HepG2 (cell line): ENCODE measurements around the gene POLA1. TPM values are rescaled to one million over a fixed set of nuclear protein-coding genes. Genes with fewer than 3 reads are reported as not detected.
A peak's percentile ranks its signal among the peaks of the same experiment; 100 is the strongest.

Experiments used
- CENPT ChIP-seq: sonication (generic); formaldehyde crosslinking; IDR thresholded peaks from 2 replicates; pipeline ENCODE4 v1.8.0; 2022; ENCODE audit warnings: low read depth, mild to moderate bottlenecking, moderate library complexity, missing genetic modification reagents
- NCOA5 ChIP-seq: sonication (generic); formaldehyde crosslinking; IDR thresholded peaks from 2 replicates; pipeline ENCODE4 v1.4.0; 2020; ENCODE audit warnings: missing genetic modification reagents
- PHF21A ChIP-seq: sonication (generic); formaldehyde crosslinking; IDR thresholded peaks from 2 replicates; pipeline ENCODE4 v1.5.0; 2020; ENCODE audit warnings: mild to moderate bottlenecking, missing genetic modification reagents
- PITX1 ChIP-seq: sonication (generic); formaldehyde crosslinking; IDR thresholded peaks from 2 replicates; pipeline ENCODE4 v1.5.1; 2020; ENCODE audit warnings: mild to moderate bottlenecking, missing genetic modification reagents
- RORA ChIP-seq: sonication (generic); formaldehyde crosslinking; IDR thresholded peaks from 2 replicates; pipeline ENCODE4 v1.5.0; 2020; ENCODE audit warnings: mild to moderate bottlenecking, missing genetic modification reagents, moderate library complexity
- YEATS4 ChIP-seq: sonication (generic); formaldehyde crosslinking; IDR thresholded peaks from 2 replicates; pipeline ENCODE4 v1.4.0; 2020; ENCODE audit warnings: missing genetic modification reagents, borderline replicate concordance
- ZNF44 ChIP-seq: sonication (generic); formaldehyde crosslinking; IDR thresholded peaks from 2 replicates; pipeline ENCODE4 v1.5.1; 2020; ENCODE audit warnings: mild to moderate bottlenecking, missing genetic modification reagents
- ZNF557 ChIP-seq: sonication (generic); formaldehyde crosslinking; IDR thresholded peaks from 2 replicates; pipeline ENCODE4 v1.4.0; 2020; ENCODE audit warnings: missing genetic modification reagents
- ZSCAN9 ChIP-seq: IDR thresholded peaks from 2 replicates; pipeline ENCODE4 v1.6.1; 2016; ENCODE audit warnings: borderline replicate concordance
- polyA plus RNA-seq, 8 experiments: library from polyadenylated mRNA; depleted of rRNA in 3 of 8; stranded (reverse) in 7 of 8; unstranded in 1 of 8; fragments of >200 nt; fragmentation: Illumina TruSeq in 4 of 8; extraction: Trizol in 4 of 8; gene quantifications; 2 replicates each; pipeline versions ENCODE4 v1.2.1 to v1.2.3, GENCODE V29; 2011 to 2016; ENCODE audit warnings: low read depth in 4 of 8, missing spikeins in 1 of 8, mixed read lengths in 1 of 8; ENCODE audit not compliant: insufficient read depth in 1 of 8
- total RNA-seq, 5 experiments: library from RNA; depleted of rRNA; stranded (reverse); fragments of >200 nt; fragmentation: Illumina TruSeq; extraction: Trizol; gene quantifications; 2 replicates each; pipeline ENCODE4 v1.2.3, GENCODE V29; 2016; ENCODE audit warnings: low read depth in 1 of 5
- TF ChIP-seq, protein P1 (sequence below): sonication (generic); formaldehyde crosslinking; IDR thresholded peaks from 2 replicates; pipeline ENCODE4 v1.8.0; 2022; ENCODE audit warnings: mild to moderate bottlenecking, missing genetic modification reagents, borderline replicate concordance
- TF ChIP-seq, protein P2 (sequence below): IDR thresholded peaks from 2 replicates; pipeline ENCODE4 v1.6.1; 2012; ENCODE audit warnings: low read length, improper control_type of control experiment
- TF ChIP-seq, protein P3 (sequence below): sonication (generic); formaldehyde crosslinking; IDR thresholded peaks from 2 replicates; pipeline ENCODE4 v1.4.0; 2020; ENCODE audit warnings: mild to moderate bottlenecking, missing genetic modification reagents
- TF ChIP-seq, protein P4 (sequence below): sonication (generic); formaldehyde crosslinking; IDR thresholded peaks from 2 replicates; pipeline ENCODE4 v1.4.0; 2020; ENCODE audit warnings: missing genetic modification reagents
- TF ChIP-seq, protein P5 (sequence below): sonication (generic); formaldehyde crosslinking; conservative IDR thresholded peaks from 2 replicates; pipeline ENCODE4 v1.8.1; 2023; ENCODE audit warnings: missing genetic modification reagents
- TF ChIP-seq, protein P6 (sequence below): sonication (generic); formaldehyde crosslinking; IDR thresholded peaks from 2 replicates; pipeline ENCODE4 v1.5.0; 2020; ENCODE audit warnings: mild to moderate bottlenecking, missing genetic modification reagents, borderline replicate concordance
- TF ChIP-seq, protein P7 (sequence below): IDR thresholded peaks from 2 replicates; pipeline ENCODE4 v1.6.1; 2016; ENCODE audit warnings: mild to moderate bottlenecking

Gene POLA1
- total and polyA plus RNA-seq, 2 of the 13 experiments (the other 11 are each of a cell fraction or from before 2014, with no cell fraction given): 3.3 to 26.5 TPM

DNA sequence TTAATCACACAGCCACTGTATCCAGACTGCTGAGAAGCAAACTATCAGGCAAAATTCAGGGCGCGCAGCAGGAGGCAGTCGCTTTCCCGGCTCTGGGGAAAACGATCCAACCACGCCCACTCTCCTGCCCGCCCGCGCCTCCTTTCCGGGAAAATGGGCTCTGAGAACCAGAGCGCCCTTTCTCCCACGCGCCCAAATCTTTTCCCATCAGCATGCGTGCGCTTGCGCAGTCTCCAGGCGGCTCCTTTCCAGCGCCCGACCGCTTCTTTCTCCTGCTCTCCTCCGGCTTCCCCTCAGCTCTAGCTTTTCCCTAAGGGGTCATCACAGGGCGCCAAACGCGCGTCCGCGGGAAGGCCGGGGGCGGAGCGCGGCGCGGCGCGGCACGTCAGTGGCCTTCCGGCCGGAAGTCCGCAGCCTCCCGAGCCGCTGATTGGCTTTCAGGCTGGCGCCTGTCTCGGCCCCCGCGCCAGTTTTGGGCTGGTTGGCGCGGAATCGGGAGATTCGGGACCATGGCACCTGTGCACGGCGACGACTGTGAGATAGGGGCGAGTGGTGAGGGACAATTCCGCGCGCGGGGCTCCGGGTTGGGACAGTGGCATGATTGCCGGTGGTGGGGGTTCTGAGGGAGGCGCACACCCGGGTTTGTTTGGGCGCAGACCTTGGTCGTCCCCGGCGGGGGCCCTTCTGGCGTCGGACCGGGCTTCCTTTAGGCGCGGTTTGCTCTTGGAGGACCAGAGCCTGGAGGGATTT, at the start of gene POLA1 (continued):
- TF ChIP-seq, protein P1, sequence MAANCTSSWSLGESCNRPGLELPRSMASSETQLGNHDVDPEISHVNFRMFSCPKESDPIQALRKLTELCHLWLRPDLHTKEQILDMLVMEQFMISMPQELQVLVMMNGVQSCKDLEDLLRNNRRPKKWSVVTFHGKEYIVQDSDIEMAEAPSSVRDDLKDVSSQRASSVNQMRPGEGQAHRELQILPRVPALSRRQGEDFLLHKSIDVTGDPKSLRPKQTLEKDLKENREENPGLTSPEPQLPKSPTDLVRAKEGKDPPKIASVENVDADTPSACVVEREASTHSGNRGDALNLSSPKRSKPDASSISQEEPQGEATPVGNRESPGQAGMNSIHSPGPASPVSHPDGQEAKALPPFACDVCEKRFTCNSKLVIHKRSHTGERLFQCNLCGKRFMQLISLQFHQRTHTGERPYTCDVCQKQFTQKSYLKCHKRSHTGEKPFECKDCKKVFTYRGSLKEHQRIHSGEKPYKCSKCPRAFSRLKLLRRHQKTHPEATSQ (CRISPR knock-in tag): no peak
- TF ChIP-seq, protein P2, sequence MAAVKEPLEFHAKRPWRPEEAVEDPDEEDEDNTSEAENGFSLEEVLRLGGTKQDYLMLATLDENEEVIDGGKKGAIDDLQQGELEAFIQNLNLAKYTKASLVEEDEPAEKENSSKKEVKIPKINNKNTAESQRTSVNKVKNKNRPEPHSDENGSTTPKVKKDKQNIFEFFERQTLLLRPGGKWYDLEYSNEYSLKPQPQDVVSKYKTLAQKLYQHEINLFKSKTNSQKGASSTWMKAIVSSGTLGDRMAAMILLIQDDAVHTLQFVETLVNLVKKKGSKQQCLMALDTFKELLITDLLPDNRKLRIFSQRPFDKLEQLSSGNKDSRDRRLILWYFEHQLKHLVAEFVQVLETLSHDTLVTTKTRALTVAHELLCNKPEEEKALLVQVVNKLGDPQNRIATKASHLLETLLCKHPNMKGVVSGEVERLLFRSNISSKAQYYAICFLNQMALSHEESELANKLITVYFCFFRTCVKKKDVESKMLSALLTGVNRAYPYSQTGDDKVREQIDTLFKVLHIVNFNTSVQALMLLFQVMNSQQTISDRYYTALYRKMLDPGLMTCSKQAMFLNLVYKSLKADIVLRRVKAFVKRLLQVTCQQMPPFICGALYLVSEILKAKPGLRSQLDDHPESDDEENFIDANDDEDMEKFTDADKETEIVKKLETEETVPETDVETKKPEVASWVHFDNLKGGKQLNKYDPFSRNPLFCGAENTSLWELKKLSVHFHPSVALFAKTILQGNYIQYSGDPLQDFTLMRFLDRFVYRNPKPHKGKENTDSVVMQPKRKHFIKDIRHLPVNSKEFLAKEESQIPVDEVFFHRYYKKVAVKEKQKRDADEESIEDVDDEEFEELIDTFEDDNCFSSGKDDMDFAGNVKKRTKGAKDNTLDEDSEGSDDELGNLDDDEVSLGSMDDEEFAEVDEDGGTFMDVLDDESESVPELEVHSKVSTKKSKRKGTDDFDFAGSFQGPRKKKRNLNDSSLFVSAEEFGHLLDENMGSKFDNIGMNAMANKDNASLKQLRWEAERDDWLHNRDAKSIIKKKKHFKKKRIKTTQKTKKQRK: no peak
- TF ChIP-seq, protein P3, sequence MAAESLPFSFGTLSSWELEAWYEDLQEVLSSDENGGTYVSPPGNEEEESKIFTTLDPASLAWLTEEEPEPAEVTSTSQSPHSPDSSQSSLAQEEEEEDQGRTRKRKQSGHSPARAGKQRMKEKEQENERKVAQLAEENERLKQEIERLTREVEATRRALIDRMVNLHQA (CRISPR knock-in tag): no peak
- no peak for TF ChIP-seq RORA
- no peak for TF ChIP-seq ZNF557 (CRISPR knock-in tag)
- no peak for TF ChIP-seq PITX1 (CRISPR knock-in tag)
- TF ChIP-seq ZSCAN9 (CRISPR knock-in tag): no peak
- TF ChIP-seq ZNF44 (CRISPR knock-in tag): no peak
- TF ChIP-seq, protein P4, sequence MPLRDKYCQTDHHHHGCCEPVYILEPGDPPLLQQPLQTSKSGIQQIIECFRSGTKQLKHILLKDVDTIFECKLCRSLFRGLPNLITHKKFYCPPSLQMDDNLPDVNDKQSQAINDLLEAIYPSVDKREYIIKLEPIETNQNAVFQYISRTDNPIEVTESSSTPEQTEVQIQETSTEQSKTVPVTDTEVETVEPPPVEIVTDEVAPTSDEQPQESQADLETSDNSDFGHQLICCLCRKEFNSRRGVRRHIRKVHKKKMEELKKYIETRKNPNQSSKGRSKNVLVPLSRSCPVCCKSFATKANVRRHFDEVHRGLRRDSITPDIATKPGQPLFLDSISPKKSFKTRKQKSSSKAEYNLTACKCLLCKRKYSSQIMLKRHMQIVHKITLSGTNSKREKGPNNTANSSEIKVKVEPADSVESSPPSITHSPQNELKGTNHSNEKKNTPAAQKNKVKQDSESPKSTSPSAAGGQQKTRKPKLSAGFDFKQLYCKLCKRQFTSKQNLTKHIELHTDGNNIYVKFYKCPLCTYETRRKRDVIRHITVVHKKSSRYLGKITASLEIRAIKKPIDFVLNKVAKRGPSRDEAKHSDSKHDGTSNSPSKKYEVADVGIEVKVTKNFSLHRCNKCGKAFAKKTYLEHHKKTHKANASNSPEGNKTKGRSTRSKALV: no peak
- TF ChIP-seq, protein P5, sequence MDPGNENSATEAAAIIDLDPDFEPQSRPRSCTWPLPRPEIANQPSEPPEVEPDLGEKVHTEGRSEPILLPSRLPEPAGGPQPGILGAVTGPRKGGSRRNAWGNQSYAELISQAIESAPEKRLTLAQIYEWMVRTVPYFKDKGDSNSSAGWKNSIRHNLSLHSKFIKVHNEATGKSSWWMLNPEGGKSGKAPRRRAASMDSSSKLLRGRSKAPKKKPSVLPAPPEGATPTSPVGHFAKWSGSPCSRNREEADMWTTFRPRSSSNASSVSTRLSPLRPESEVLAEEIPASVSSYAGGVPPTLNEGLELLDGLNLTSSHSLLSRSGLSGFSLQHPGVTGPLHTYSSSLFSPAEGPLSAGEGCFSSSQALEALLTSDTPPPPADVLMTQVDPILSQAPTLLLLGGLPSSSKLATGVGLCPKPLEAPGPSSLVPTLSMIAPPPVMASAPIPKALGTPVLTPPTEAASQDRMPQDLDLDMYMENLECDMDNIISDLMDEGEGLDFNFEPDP (CRISPR knock-in tag): no peak
- no peak for TF ChIP-seq CENPT (CRISPR knock-in tag)
- TF ChIP-seq, protein P6, sequence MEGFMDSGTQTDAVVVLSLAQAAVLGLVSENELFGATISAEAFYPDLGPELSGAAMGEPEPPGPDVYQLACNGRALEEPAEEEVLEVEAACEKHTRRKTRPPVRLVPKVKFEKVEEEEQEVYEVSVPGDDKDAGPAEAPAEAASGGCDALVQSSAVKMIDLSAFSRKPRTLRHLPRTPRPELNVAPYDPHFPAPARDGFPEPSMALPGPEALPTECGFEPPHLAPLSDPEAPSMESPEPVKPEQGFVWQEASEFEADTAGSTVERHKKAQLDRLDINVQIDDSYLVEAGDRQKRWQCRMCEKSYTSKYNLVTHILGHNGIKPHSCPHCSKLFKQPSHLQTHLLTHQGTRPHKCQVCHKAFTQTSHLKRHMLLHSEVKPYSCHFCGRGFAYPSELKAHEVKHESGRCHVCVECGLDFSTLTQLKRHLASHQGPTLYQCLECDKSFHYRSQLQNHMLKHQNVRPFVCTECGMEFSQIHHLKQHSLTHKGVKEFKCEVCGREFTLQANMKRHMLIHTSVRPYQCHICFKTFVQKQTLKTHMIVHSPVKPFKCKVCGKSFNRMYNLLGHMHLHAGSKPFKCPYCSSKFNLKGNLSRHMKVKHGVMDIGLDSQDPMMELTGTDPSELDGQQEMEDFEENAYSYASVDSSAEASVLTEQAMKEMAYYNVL: no peak
- TF ChIP-seq NCOA5 (CRISPR knock-in tag): no peak
- TF ChIP-seq PHF21A (CRISPR knock-in tag): peak; percentile 72
- TF ChIP-seq, protein P7, sequence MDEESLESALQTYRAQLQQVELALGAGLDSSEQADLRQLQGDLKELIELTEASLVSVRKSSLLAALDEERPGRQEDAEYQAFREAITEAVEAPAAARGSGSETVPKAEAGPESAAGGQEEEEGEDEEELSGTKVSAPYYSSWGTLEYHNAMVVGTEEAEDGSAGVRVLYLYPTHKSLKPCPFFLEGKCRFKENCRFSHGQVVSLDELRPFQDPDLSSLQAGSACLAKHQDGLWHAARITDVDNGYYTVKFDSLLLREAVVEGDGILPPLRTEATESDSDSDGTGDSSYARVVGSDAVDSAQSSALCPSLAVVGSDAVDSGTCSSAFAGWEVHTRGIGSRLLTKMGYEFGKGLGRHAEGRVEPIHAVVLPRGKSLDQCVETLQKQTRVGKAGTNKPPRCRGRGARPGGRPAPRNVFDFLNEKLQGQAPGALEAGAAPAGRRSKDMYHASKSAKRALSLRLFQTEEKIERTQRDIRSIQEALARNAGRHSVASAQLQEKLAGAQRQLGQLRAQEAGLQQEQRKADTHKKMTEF (CRISPR knock-in tag): peak; percentile 61; the same call in 1 of the 2 replicates
- 0 out of 2 replicates have a peak, but pooled peaks have one; percentile 67 for TF ChIP-seq YEATS4 (CRISPR knock-in tag)
